ENCODE data around the gene GPR179.
"Not testable (repeated sequence)": the region's sequence is repeated elsewhere in the genome, so short reads cannot be mapped to it uniquely, and the experiment has no call there.

Gene GPR179

DNA sequence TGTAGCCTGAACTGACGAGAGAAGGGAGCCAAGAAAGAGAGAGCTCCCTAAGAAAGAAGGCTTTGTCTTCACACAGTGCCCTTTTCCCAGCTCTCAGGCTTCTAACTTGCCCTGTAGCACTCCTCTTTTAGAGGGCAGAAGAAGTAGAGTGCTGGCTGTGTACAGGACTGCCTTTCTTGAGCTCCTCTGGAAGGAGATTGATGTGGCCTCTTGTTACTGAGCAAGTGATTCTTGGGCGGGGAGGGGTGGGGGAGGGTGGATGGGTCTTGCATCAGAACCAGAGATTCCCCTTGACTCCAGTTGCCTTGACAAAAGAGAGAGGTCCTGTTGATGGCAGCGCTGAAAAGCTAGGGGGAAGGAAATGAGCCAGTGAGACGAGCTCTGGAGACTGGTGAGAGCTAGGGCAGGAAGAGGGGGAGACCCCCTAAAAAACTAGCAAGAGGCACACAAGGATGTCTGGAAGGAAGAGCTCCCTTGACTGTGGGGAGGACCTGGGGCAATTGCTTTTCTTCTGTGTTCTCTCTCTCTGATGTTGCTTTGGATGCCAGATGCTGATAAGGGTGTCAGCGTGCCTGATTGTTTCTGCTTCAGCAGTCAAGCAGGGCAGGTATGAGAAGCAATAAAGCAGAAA is 18.4 kb downstream of the GPR179 start:
- no peak for DNase-seq (ENCODE audit: extremely low read depth in 1 of 2, low read depth in 1 of 2)

DNA sequence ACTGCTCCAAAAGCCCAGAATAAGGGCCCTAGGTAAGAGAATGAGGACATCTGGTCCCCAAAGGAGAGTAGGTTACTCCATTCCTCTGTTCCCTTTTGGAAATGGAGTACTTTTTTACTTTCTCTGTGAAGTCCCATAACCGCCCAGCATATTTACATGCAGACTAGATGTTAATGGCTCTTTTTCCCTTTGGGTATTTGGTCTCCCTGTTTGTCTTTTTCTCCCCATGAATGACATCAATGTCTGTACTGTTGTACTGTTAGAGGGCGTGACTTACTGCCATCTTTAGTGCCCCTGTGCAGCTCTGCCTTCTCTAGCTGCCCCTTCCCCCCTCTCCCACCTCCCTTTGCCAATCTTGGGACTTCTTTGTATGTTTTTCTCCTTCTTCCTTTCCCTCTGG is 19.0 kb downstream of the GPR179 start:
- DNase-seq (ENCODE audit: extremely low read depth in 1 of 2, low read depth in 1 of 2) = no peak

GRCh38 chr17:38324141-38324697 is 19.5 kb downstream of the GPR179 start:
- DNase-seq (ENCODE audit: extremely low read depth in 1 of 2, low read depth in 1 of 2) = no peak

- no peak for DNase-seq (ENCODE audit: extremely low read depth in 1 of 2, low read depth in 1 of 2)
Observed at GRCh38 chr17:38322897-38323296, 20.9 kb downstream of the GPR179 start.

- peak; percentile 22 to 54 for DNase-seq (ENCODE audit: extremely low read depth in 1 of 2, low read depth in 1 of 2)
Observed at GRCh38 chr17:38322156-38322779, 21.5 kb downstream of the GPR179 start.

DNA sequence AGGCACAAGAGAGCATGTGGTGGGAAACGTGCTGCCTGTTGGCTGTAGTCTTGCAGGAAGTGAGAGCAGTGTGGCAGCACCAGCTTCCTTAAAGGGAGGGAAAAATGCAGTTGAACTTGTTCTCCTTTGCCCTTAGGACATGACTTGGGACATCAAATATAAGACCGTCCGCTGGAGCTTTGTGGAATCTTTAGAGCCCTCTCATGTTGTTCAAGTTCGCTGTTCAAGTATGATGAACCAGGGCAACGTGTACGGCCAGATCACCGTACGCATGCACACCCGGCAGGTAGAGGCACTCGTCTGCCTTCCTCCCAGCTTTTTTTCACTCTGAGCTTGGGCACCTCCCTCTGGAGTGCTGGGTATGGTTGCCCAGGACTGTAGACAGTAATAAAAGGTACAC is 23.3 kb downstream of the GPR179 start:
- DNase-seq (ENCODE audit: extremely low read depth in 1 of 2, low read depth in 1 of 2) = no peak

DNA sequence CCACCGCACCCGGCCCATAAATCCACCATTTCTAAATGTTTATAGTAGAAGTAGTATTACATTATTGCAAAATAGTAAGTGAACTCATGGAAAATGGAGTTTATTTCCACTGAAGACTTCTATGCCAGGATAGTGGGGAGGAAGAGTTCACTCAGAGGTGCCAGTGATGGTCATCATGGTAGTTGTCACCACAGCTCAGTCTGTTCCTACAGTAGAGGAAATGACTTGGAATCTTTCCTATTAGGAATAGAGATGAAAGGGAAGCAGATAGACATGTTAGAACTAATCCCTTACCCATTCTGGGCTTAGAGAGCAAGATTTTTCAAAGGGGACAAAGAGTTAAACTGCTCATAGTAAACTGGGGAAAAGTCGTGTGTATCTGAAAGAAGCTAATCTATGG is 26.7 kb downstream of the GPR179 start:
- DNase-seq (ENCODE audit: extremely low read depth in 1 of 2, low read depth in 1 of 2) = no peak

DNA sequence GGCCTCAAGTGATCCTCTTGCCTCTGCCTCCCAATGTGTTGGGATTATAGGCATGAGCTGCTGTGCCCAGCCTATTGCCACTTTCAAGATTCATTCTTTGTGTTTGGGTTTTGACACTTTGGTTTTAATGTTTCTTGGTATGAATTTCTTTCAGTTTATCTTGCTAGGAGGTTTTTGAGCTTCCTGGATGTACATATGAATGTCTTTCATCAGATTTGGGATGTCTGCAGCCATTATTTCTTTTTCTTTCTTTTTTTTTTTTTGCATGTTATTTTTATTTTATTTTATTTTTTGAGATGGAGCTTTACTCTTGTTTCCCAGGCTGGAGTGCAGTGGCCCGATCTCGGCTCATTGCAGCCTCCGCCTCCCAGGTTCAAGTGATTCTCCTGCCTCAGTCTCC is 28.3 kb downstream of the GPR179 start:
- no peak for DNase-seq (ENCODE audit: extremely low read depth in 1 of 2, low read depth in 1 of 2)

DNA sequence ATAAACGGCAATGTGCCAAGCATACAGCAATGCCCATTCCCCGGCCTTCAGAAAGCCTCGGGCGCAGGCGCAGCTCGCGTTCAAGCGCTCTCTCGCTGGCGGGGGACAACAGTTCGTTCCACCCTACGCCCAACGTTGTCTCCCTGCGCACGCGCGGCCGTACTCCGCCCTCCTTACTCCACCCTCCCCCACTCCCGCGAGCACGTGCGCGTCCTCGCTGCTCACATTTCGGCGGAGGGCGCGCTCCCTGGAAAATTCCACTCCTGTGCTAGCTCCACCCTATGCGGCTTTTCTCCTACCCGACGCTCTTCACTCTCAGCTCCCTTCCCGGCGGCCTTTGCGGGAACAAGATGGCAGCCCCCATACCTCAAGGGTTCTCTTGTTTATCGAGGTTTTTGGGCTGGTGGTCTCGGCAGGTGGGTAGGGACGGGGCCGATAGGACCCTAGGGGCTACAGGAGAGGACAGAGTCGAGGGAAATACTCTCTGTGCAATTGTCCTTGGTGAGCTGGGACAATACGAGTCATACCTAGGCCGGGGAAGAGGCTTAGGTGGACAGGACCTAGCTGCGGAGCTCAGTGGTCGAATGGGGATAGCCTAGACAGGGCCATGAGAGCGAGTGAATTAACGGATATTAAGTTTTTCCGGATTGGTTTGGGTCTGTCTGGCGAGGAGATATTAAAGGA is 46.8 kb downstream of the GPR179 start, which contains the start of gene MRPL45:
MRPL45 (plus strand) TSS at position 335 of the 684 bp plus-strand sequence; CDS start at position 351, 16 bp downstream.
- DNase-seq (ENCODE audit: extremely low read depth in 1 of 2, low read depth in 1 of 2) = peak; percentile 87 to 91

DNA sequence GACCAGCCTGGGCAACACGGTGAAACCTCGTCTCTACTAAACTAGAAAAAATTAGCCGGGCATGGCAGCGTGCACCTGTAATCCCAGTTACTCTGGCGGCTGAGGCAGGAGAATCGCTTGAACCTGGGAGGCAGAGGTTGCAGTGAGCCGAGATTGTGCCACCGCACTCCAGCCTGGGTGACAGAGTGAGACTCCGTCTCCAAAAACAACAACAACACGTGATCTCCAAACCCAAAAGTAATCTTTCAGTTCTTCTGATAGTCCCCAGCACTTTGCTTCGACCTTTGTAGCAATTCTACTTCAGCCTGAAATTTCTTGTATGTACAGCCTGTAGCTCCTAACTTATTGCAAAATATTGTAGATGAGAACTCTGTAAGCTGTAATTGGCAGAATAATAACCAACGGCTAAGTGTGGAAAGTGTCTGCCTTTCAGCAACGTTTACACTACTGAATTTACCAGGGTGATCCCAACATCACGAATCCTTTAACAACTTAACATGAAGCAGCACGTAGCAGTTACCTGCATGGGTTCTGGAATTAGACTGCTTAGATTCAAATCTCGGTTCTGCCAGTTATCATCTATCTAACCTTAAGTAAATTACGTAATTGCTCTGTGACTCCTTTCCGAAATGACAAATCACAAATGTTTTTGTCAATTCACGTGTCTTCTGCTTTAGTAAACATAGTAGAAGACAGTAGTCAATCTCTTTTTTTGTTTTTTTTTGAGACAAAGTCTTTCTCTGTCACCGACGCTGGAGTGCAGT is 48.0 kb downstream of the GPR179 start:
- DNase-seq (ENCODE audit: extremely low read depth in 1 of 2, low read depth in 1 of 2) = not testable (repeated sequence)

- DNase-seq (ENCODE audit: extremely low read depth in 1 of 2, low read depth in 1 of 2) = not testable (repeated sequence)
Observed at GRCh38 chr17:38289760-38290159, 54.0 kb downstream of the GPR179 start.

GRCh38 chr17:38288217-38288827 is 55.4 kb downstream of the GPR179 start:
- not testable (repeated sequence) for DNase-seq (ENCODE audit: extremely low read depth in 1 of 2, low read depth in 1 of 2)

GRCh38 chr17:38286501-38287091 is 57.2 kb downstream of the GPR179 start:
- DNase-seq (ENCODE audit: extremely low read depth in 1 of 2, low read depth in 1 of 2) = not testable (repeated sequence)

DNA sequence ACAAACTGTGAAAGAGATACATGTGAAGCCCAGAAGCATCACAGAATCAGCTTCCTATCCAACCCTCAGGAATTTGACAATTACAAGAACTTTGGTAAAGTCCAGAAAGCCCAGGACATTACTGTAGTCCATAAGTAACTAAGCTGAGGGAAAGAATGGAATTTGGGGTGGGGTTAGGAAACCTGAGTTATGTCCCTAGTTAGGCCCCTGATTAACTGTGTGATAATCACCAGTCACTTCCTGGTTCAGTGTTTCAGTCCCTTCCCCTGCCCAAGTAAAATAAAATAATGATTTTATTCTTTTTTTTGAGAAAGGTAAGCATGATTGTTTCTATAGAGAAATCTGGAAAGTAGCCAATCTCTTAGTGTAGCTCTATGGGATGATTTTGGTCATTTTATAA is 57.8 kb downstream of the GPR179 start:
- DNase-seq (ENCODE audit: extremely low read depth in 1 of 2, low read depth in 1 of 2) = not testable (repeated sequence)

Data from activated CD8-positive, alpha-beta memory T cell treated with anti-CD3 and anti-CD28 coated beads for 1 hour (primary cell).